GM12878 (cell line): ENCODE results near the gene RERE. TPM values are rescaled to one million over a fixed set of nuclear protein-coding genes. Genes with fewer than 3 reads are reported as not detected.

Experiments used
- ATAC-seq: fragments of 200-7000 bp; cut with Tn5 transposase; 3 replicates; pipeline ENCODE4 v1.9.1; 2020; ENCODE audit warnings: mild to moderate bottlenecking, moderate library complexity
- BruUV-seq: library from RNA; stranded (reverse); fragments of 400-500 nt; replicated peaks from 2 replicates; lab custom pipeline; 2021; lab: Mats Ljungman, UMichigan
- CTCF ChIA-PET: fragments of 300-600 bp; sonication (Branson Sonifier 250); formaldehyde crosslinking; extraction: SDS; loops from one replicate; lab custom pipeline; 2021; ENCODE audit warnings: inconsistent platforms; lab: Yijun Ruan, JAX
- POLR2A ChIA-PET: fragments of 350-600 bp; formaldehyde crosslinking; extraction: SDS; loops from one replicate; lab custom pipeline; 2021; ENCODE audit warnings: inconsistent platforms; lab: Charles Lee
- RAD21 ChIA-PET: fragments of 300-600 bp; sonication (Branson Sonifier 250); formaldehyde crosslinking; loops from one replicate; lab custom pipeline; 2023; ENCODE audit warnings: antibody characterized with exemption; ENCODE audit not compliant: unreplicated experiment; lab: Charles Lee
- SMC1A ChIA-PET: fragments of 300-600 bp; sonication (Branson Sonifier 250); formaldehyde crosslinking; loops from one replicate; lab custom pipeline; 2023; ENCODE audit not compliant: unreplicated experiment, uncharacterized antibody; lab: Charles Lee
- DNase-seq: peaks from one replicate; pipeline ENCODE4 v3.0.0-alpha.2; 2011; ENCODE audit warnings: low read depth, low spot score
- FAIRE-seq: peaks from 3 replicates; lab custom pipeline; 2011; peaks lifted over from hg19 to GRCh38; lab: Jason Lieb, UNC
- H2AFZ ChIP-seq: 2 replicates; pipeline ENCODE4 v1.6.0; 2011; ENCODE audit warnings: low read depth, low read length, control low read depth; ENCODE audit not compliant: control insufficient read depth
- H3K27ac ChIP-seq: 2 replicates; pipeline ENCODE4 v1.5.1; 2011; ENCODE audit warnings: control low read depth; ENCODE audit not compliant: control insufficient read depth, insufficient read depth
- H3K27me3 ChIP-seq, 2 experiments: replicated peaks in 1 of 2; 2 replicates each; pipeline versions ENCODE4 v1.6.0 to v1.6.1; 2011; ENCODE audit warnings: low read length in 1 of 2; ENCODE audit not compliant: control insufficient read depth in 2 of 2, insufficient read depth in 2 of 2
- H3K36me3 ChIP-seq, 2 experiments: 2 replicates each; pipeline ENCODE4 v1.5.1; 2011; ENCODE audit warnings: low read length in 1 of 2; ENCODE audit not compliant: control insufficient read depth in 2 of 2, insufficient read depth in 2 of 2
- H3K4me1 ChIP-seq: 2 replicates; pipeline ENCODE4 v1.6.1; 2011; ENCODE audit warnings: mild to moderate bottlenecking, low read length, moderate library complexity, mixed read lengths; ENCODE audit not compliant: control insufficient read depth, insufficient read depth
- H3K4me2 ChIP-seq: 2 replicates; pipeline ENCODE4 v1.6.0; 2011; ENCODE audit warnings: control low read depth; ENCODE audit not compliant: control insufficient read depth, insufficient read depth
- H3K4me3 ChIP-seq: fragments of 200-600 bp; sonication (generic); 2 replicates; pipeline ENCODE4 v1.5.1; 2016
- H3K79me2 ChIP-seq: 2 replicates; pipeline ENCODE4 v1.6.0; 2011; ENCODE audit warnings: low read length; ENCODE audit not compliant: control insufficient read depth, insufficient read depth
- H3K9ac ChIP-seq: 2 replicates; pipeline ENCODE4 v1.8.0; 2011; ENCODE audit warnings: low read length, control low read depth, mixed read lengths; ENCODE audit not compliant: control insufficient read depth, insufficient read depth
- H3K9me3 ChIP-seq: replicated peaks from 3 replicates; pipeline ENCODE4 v1.5.1; 2011; ENCODE audit warnings: mild to moderate bottlenecking, low read length; ENCODE audit not compliant: control insufficient read depth, insufficient read depth
- H4K20me1 ChIP-seq: 2 replicates; pipeline ENCODE4 v1.6.0; 2011; ENCODE audit not compliant: control insufficient read depth, insufficient read depth
- ASH2L ChIP-seq: fragments of 300-600, 200-600 bp; sonication (generic); IDR thresholded peaks from 2 replicates; pipeline ENCODE4 v1.6.1; 2017; ENCODE audit warnings: low read depth, mild to moderate bottlenecking, borderline replicate concordance
- BCL3 ChIP-seq: IDR thresholded peaks from 2 replicates; pipeline ENCODE4 v1.6.1; 2011; ENCODE audit warnings: borderline replicate concordance, low read depth, mild to moderate bottlenecking, moderate library complexity, low read length; ENCODE audit not compliant: insufficient read depth, poor library complexity, severe bottlenecking
- CBX5 ChIP-seq: sonication (generic); IDR thresholded peaks from 2 replicates; pipeline ENCODE4 v1.6.1; 2016; ENCODE audit warnings: low read depth, moderate library complexity, mild to moderate bottlenecking, inconsistent platforms
- ELK1 ChIP-seq: IDR thresholded peaks from 2 replicates; pipeline ENCODE4 v1.6.1; 2012; ENCODE audit warnings: low read depth, low read length, improper control_type of control experiment
- ETV6 ChIP-seq, 2 experiments: fragments of 450-650 bp in 1 of 2; IDR thresholded peaks in 1 of 2; conservative IDR thresholded peaks in 1 of 2; 2 replicates each; pipeline ENCODE4 v1.6.1; 2014; ENCODE audit warnings: antibody characterized with exemption in 1 of 2, borderline replicate concordance in 1 of 2, low read depth in 1 of 2, mild to moderate bottlenecking in 1 of 2, moderate library complexity in 1 of 2
- HDAC6 ChIP-seq: fragments of 200-600 bp; sonication (generic); IDR thresholded peaks from one replicate; pipeline ENCODE4 v1.8.0; 2017; ENCODE audit warnings: antibody characterized with exemption; ENCODE audit not compliant: unreplicated experiment
- NBN ChIP-seq: fragments of 450-650 bp; IDR thresholded peaks from 2 replicates; pipeline ENCODE4 v1.6.1; 2016
- PAX8 ChIP-seq: fragments of 450-650 bp; IDR thresholded peaks from 2 replicates; pipeline ENCODE4 v1.6.1; 2017; ENCODE audit warnings: mild to moderate bottlenecking, moderate library complexity
- PML ChIP-seq: IDR thresholded peaks from 2 replicates; pipeline ENCODE4 v1.6.1; 2012; ENCODE audit warnings: low read length, inconsistent platforms
- RELA ChIP-seq: fragments of 450-650 bp; IDR thresholded peaks from 2 replicates; pipeline ENCODE4 v1.8.0; 2014; ENCODE audit warnings: borderline replicate concordance; ENCODE audit not compliant: partially characterized antibody
- SUZ12 ChIP-seq: fragments of 200-600 bp; sonication (generic); IDR thresholded peaks from one replicate; pipeline ENCODE4 v1.6.1; 2018; ENCODE audit warnings: antibody characterized with exemption, mild to moderate bottlenecking; ENCODE audit not compliant: unreplicated experiment
- YY1 ChIP-seq: IDR thresholded peaks from 2 replicates; pipeline ENCODE4 v1.6.1; 2011; ENCODE audit warnings: low read depth, mild to moderate bottlenecking, low read length
- ZBTB4 ChIP-seq: fragments of 450-650 bp; formaldehyde crosslinking; IDR thresholded peaks from 2 replicates; pipeline ENCODE4 v1.4.0; 2022; ENCODE audit warnings: mild to moderate bottlenecking, moderate library complexity
- WGBS: methylation state at CpG from one replicate; pipeline ENCODE4 v1.1.6; 2016; ENCODE audit warnings: low lambda C conversion rate; ENCODE audit not compliant: insufficient replicate concordance, insufficient coverage; ENCODE audit errors: missing lambda C conversion rate; 5-methylcytosine and 5-hydroxymethylcytosine counted together
- in situ Hi-C: fragments of 300-500 bp; cut with MboI; formaldehyde crosslinking; loops from 9 replicates; pipeline ENCODE4 v1.14.3; 2018; ENCODE audit warnings: mixed read lengths
- intact Hi-C: fragments of 100-400 bp; cut with micrococcal nuclease; formaldehyde crosslinking; loops from one replicate; pipeline ENCODE4 v1.14.2; 2022; ENCODE audit not compliant: unreplicated experiment
- polyA plus RNA-seq, 11 experiments: library from polyadenylated mRNA; depleted of rRNA in 4 of 11; unstranded in 6 of 11; stranded (reverse) in 5 of 11; fragments of >200 nt; fragmentation: Nextera tagmentation in 4 of 11; fragmentation: Illumina TruSeq in 1 of 11; extraction: Ambion mirVana in 4 of 11; extraction: Trizol in 1 of 11; gene quantifications; 1 replicate in 1 of 11; 2 replicates in 10 of 11; pipeline versions ENCODE4 v1.2.1 to v1.2.3, GENCODE V29; 2011 to 2016; ENCODE audit warnings: inconsistent platforms in 2 of 11, missing spikeins in 2 of 11, low read depth in 1 of 11
- total RNA-seq, 4 experiments: library from RNA; depleted of rRNA in 3 of 4; stranded (reverse); fragments of >200 nt in 3 of 4; fragmentation: Illumina TruSeq in 1 of 4; extraction: Trizol in 1 of 4; gene quantifications; 2 replicates each; pipeline versions ENCODE4 v1.2.1 to v1.2.3, GENCODE V29; 2013 to 2021

RERE gene
- total and polyA plus RNA-seq, 10 of the 15 experiments (the other 5 are each of a cell fraction or from before 2014, with no cell fraction given): 5.2 to 60.5 (median 20.2) TPM

- no peaks in the 10 kb centered on the region for H4K20me1 ChIP-seq
- H3K36me3 ChIP-seq: no peaks in the 10 kb centered on the region
- FAIRE-seq (no peak), ATAC-seq (no peak), DNase-seq (no peak)
- H3K4me3 ChIP-seq: no peak overlapping the region
- H2AFZ ChIP-seq: no peak overlapping the region
- H3K9ac ChIP-seq: no peak overlapping the region
- no peaks in the 10 kb centered on the region for H3K9me3 ChIP-seq
- intact Hi-C loops: no loop called here
- ChIA-PET CTCF (interaction anchor here (1.0 to 1.1 kb wide), 2 partner anchors 8 to 9 kb away, joined by 3 to 4 read pairs; no protein-coding TSS in a partner anchor), POLR2A (interaction anchor here (0.6 to 2.5 kb wide), 3 partner anchors 10 to 65 kb away, joined by 3 to 8 read pairs (median 5); no protein-coding TSS in a partner anchor), SMC1A (interaction anchor here (0.7 to 1.5 kb wide), 7 partner anchors 10 to 431 kb away, joined by 3 to 6 read pairs (median 4); no protein-coding TSS in a partner anchor), RAD21 (interaction anchor here (0.5 to 1.8 kb wide), 2 partner anchors 67 to 97 kb away, joined by 4 to 7 read pairs; no protein-coding TSS in a partner anchor)
- H3K27me3 ChIP-seq: no peaks in the 10 kb centered on the region
- in situ Hi-C loops: no loop called here
- no peaks in the 10 kb centered on the region; the same call in none of the 2 replicates for H3K4me1 ChIP-seq
- no peak overlapping the region for H3K27ac ChIP-seq
- peaks cover 5% of the 10 kb centered on the region; the same call in 1 of the 2 replicates for H3K79me2 ChIP-seq
- BruUV-seq: no TSS peak
- no peak overlapping the region for H3K4me2 ChIP-seq
- TF ChIP-seq HDAC6: no peak
- TF ChIP-seq ETV6 (conservative IDR thresholded peaks at IDR 0.05 in 1 of 2, IDR thresholded peaks at IDR 0.05 in 1 of 2; ENCODE audit: borderline replicate concordance in 1 of 2, low read depth in 1 of 2): no peak
- no peak for TF ChIP-seq NBN
- no peak for TF ChIP-seq PML
- no peak for TF ChIP-seq ASH2L
- TF ChIP-seq CBX5: no peak
- TF ChIP-seq SUZ12: no peak
- no peak for TF ChIP-seq RELA
- TF ChIP-seq YY1: no peak
- TF ChIP-seq PAX8: no peak
- TF ChIP-seq ZBTB4: no peak
- no peak for TF ChIP-seq BCL3
- TF ChIP-seq ELK1: no peak
- TF ChIP-seq, all 136 proteins: peak for 0
- 91% methylated on average over 4 of the region's 4 CpGs for WGBS
These were observed 65.5 kb downstream of the RERE start for GRCh38 chr1:8751984-8752383.
